DOHH2 (cell line): ENCODE measurements around the gene NHSL2.

ENCODE experiments used
- CTCF ChIP-seq: fragments of 200-600 bp; sonication (generic); IDR thresholded peaks from one replicate; pipeline ENCODE4 v1.5.1; 2014; ENCODE audit warnings: antibody characterized with exemption, mild to moderate bottlenecking, low read depth, low read length; ENCODE audit not compliant: poor library complexity, severe bottlenecking
- EZH2phosphoT487 ChIP-seq: fragments of 200-600 bp; sonication (generic); IDR thresholded peaks from 2 replicates; pipeline ENCODE4 v1.6.1; 2017; ENCODE audit warnings: borderline replicate concordance, mild to moderate bottlenecking, antibody characterized with exemption, low read length, moderate library complexity, mixed read lengths

- no peak for TF ChIP-seq CTCF
- TF ChIP-seq EZH2phosphoT487 = no peak
Observed at GRCh38 chrX:71885099-71885498, 25.5 kb upstream of the NHSL2 start.
